GM12872 (cell line): ENCODE data around the gene P2RX1.

Experiments used
- TF ChIP-seq, protein P1 (sequence below): IDR thresholded peaks from 3 replicates; pipeline ENCODE4 v1.5.1; 2011; ENCODE audit warnings: low read depth, mild to moderate bottlenecking, low read length, moderate library complexity; ENCODE audit not compliant: insufficient read depth

The P2RX1 gene

DNA sequence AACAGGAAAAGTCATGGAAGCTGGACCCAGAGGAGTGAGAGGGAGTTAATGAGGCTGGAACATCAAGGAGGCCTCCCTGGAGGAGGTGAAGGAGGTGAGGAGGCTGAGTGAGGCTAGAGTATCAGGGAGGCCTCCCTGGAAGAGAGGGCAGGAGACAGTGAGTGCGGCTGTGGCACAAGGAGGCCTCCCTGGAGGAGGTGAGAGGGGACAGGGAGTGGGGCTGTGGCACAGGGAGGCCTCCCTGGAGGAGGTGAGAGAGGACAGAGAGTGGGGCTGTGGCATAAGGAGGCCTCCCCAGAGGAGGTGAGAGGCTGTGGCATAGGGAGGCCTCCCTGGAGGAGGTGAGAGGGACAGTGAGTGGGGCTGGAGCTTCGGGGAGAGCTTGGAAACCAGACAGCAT lies 28.9 kb downstream of the P2RX1 start:
- TF ChIP-seq, protein P1, sequence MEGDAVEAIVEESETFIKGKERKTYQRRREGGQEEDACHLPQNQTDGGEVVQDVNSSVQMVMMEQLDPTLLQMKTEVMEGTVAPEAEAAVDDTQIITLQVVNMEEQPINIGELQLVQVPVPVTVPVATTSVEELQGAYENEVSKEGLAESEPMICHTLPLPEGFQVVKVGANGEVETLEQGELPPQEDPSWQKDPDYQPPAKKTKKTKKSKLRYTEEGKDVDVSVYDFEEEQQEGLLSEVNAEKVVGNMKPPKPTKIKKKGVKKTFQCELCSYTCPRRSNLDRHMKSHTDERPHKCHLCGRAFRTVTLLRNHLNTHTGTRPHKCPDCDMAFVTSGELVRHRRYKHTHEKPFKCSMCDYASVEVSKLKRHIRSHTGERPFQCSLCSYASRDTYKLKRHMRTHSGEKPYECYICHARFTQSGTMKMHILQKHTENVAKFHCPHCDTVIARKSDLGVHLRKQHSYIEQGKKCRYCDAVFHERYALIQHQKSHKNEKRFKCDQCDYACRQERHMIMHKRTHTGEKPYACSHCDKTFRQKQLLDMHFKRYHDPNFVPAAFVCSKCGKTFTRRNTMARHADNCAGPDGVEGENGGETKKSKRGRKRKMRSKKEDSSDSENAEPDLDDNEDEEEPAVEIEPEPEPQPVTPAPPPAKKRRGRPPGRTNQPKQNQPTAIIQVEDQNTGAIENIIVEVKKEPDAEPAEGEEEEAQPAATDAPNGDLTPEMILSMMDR = no peak

DNA sequence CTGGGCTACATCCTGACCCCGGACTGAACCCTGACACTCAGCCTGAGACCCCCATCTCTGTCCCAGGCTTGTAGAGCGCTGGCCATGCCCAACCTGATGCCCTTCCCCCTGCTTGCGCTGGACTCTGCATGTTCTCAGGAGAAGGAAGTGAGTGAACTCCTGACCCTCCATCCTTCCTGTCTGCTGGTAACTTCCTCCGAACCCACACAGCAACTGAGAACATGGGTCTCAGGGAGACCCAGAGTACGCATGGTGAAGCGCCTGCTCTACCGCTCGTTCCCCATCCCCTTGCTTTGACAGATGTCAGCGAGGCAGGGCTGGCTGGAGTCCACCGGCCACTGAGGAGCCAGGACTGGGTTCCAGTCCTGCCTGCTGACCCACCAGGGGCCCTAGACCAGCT lies 29.5 kb downstream of the P2RX1 start:
- TF ChIP-seq, protein P1 = no peak

GRCh38 chr17:3885970-3886369 lies 30.3 kb downstream of the P2RX1 start:
- TF ChIP-seq, protein P1 = no peak

GRCh38 chr17:3885271-3885670 lies 31.0 kb downstream of the P2RX1 start:
- TF ChIP-seq, protein P1 = no peak

GRCh38 chr17:3884188-3884587 lies 32.1 kb downstream of the P2RX1 start:
- TF ChIP-seq, protein P1 = no peak

GRCh38 chr17:3882276-3882675 lies 34.0 kb downstream of the P2RX1 start:
- TF ChIP-seq, protein P1 = no peak

- TF ChIP-seq, protein P1 = no peak
Observed at GRCh38 chr17:3880983-3881382, 35.3 kb downstream of the P2RX1 start.

GRCh38 chr17:3879591-3880417 lies 36.5 kb downstream of the P2RX1 start:
- TF ChIP-seq, protein P1 = no peak
